Panc1 (cell line): ENCODE data around the gene MALAT1.

Experiments used
- POLR2AphosphoS5 ChIP-seq: IDR thresholded peaks from 2 replicates; pipeline ENCODE4 v1.6.1; 2012; ENCODE audit warnings: mild to moderate bottlenecking, low read depth, low read length, moderate library complexity
- TCF7L2 ChIP-seq: IDR thresholded peaks from 2 replicates; pipeline ENCODE4 v1.6.1; 2011; ENCODE audit warnings: mild to moderate bottlenecking, low read depth, low read length, inconsistent platforms
- TF ChIP-seq, protein P1 (sequence below): fragments of 450-650 bp; IDR thresholded peaks from 2 replicates; pipeline ENCODE4 v1.5.1; 2017; ENCODE audit warnings: mild to moderate bottlenecking

DNA sequence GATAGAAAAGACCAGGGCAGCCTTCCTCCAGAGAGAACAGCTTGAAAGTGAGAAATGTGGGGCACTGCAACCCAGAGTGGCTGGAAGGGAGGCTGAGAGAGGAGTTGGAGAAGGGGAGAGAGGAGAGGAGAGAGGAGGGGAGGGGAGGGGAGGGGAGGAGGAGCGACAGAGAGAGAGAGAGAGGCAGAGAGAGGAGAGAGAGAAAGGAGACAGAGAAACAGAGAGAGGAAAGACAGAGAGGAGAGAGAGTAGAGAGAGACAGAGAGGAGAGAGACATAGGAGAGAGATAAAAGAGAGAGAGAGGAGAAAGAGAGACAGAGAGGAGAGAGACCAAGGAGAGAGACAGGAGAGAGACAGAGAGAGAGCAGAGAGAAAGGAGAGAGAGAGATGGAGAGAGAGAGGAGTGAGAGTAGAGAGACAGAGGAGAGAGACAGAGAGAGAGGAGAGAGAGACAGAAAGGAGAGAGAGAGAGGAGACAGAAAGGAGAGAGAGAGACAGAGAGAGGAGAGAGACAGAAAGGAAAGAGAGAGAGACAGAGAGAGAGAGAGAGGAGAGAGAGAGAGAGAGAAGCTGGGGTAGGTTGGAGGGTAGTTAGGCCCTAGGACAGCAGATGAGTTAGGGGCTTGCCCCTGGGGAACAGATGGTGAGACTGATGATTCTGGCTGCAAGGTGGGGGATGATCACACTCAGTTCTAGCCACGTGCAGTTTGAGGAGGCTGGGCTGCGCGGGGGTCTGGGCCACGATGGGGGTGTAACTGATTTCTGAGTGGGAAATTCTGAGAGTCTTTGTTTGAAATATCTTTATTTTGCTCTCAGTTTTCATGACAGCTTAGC, 17.5 kb downstream of the MALAT1 start:
- TF ChIP-seq, protein P1, sequence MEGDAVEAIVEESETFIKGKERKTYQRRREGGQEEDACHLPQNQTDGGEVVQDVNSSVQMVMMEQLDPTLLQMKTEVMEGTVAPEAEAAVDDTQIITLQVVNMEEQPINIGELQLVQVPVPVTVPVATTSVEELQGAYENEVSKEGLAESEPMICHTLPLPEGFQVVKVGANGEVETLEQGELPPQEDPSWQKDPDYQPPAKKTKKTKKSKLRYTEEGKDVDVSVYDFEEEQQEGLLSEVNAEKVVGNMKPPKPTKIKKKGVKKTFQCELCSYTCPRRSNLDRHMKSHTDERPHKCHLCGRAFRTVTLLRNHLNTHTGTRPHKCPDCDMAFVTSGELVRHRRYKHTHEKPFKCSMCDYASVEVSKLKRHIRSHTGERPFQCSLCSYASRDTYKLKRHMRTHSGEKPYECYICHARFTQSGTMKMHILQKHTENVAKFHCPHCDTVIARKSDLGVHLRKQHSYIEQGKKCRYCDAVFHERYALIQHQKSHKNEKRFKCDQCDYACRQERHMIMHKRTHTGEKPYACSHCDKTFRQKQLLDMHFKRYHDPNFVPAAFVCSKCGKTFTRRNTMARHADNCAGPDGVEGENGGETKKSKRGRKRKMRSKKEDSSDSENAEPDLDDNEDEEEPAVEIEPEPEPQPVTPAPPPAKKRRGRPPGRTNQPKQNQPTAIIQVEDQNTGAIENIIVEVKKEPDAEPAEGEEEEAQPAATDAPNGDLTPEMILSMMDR = no peak
- TF ChIP-seq POLR2AphosphoS5 = no peak
- no peak for TF ChIP-seq TCF7L2
